GM19043 (cell line): ENCODE data around the gene DPYD.
A peak's percentile ranks its signal among the peaks of the same experiment; 100 is the strongest.
"Not testable (repeated sequence)": the region's sequence is repeated elsewhere in the genome, so short reads cannot be mapped to it uniquely, and the experiment has no call there.

Experiments
- ATAC-seq: cut with Tn5 transposase; IDR thresholded peaks from one replicate; pipeline ENCODE4 v1.9.1; 2021; ENCODE audit warnings: low read depth; ENCODE audit not compliant: unreplicated experiment

Gene DPYD

DNA sequence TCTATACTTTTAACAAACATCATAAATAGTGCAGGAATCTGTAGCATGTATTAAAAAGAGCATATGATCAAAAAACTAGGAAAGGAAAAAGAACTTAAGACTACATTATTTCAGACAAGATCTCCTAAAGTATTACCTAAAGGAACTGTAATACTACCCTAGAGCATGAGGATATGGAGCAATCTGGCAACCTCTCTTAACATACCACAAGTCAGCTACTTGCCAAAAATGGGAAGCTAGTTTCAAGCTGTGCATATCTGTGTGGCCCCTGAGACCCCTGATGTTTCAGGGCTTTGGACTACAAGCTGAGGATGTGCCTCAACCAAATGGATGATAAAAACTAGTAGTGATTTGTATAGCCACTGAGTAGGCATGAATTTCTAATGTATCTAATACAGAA, 673.6 kb downstream of the DPYD start:
- ATAC-seq = no peak

DNA sequence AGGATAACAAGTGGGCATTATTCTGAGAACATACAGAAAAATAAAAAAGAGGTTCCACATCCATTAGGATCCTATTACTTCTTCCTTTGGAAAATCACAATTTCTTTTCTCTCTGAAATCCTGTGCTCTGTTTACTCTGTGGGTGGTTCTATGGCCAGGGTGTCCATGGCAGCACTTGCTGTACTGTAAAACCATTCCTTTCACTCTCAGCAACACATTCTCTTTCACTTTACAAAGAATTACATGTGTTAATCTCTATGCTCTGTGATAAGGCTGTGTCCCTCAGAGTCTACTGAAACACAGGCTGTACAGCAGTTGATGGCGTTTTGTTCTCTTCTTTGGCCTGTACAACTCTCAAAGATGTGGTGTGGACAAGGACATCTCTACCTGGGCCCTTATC, 675.2 kb downstream of the DPYD start:
- no peak for ATAC-seq

DNA sequence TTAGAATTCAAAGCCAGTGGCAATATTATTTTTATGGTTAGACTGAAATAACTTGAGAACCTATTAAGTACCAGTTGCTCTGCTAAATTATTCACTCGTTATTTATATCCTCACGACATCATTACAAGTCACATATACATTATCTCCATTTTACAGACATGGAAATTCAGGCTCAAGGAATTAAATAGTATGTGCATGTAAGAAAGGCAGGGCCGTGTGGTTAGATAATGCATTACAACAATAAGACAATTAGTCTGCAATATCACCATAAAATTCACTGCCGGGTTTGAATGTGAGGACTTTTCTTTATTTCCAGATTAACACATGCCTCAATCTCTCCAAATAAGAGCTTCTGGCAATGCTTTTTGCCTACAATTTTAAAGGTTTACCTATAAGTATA, 675.8 kb downstream of the DPYD start:
- no peak for ATAC-seq

DNA sequence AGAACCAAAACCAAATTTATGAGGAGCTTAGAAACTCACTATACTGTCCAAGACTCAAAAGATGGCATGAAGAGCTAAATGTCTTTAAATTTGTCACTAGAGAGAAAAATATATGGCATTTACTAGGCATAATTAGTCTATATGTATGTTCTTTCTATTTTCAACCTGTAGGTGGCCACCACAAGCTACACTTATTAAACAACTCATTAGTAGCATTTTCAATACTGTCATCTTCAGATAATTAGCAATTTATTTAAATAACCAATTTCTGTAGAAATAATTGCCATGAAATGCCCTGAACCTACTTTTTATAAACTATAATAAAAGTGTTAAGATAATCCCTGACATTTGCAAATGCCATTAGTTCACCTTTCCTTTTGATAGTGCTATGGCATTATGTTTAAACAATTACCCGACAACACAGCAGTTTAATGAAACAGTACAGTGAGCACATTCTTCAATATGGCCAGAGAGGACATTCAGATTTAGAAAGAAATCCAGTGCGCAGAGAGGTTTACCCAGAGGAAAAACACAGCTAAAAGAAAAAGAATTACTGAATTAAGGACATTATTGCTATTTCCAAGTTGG, 676.8 kb downstream of the DPYD start:
- peak; percentile 75 for ATAC-seq

DNA sequence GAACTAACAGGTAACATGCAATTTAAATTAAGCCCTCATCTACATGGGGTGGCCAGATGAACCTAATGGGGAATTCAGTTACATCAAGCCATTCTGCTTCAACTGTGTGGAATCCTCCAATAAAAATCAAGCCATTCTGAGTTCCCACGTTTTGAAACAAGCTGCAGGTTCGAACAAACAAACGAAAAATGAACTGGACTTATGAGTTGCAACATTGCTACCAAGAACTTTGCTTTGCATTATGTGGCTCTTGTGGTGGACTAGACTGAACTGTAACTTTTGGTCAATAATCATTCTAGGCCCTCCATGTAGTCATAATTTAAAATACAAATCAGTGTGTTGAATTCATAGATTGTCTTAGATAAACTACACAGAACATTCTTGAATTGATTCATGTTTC, 682.0 kb downstream of the DPYD start:
- ATAC-seq = no peak

DNA sequence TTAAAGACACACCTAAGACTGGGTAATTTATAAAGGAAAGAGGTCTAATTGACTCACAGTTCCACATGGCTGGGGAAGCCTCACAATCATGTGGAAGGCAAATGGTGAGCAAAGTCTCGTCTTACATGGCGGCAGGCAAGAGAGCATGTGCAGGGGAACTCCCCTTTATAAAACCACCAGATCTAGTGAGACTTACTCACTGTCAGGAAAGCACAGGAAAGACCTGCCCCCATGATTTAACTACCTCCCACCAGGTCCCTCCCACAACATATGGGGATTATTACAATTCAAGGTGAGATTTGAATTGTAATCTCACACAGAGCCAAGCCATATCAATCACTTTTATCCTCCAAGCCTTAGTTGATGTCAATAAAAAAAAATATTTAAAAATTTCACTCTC, 689.5 kb downstream of the DPYD start:
- not testable (repeated sequence) for ATAC-seq

DNA sequence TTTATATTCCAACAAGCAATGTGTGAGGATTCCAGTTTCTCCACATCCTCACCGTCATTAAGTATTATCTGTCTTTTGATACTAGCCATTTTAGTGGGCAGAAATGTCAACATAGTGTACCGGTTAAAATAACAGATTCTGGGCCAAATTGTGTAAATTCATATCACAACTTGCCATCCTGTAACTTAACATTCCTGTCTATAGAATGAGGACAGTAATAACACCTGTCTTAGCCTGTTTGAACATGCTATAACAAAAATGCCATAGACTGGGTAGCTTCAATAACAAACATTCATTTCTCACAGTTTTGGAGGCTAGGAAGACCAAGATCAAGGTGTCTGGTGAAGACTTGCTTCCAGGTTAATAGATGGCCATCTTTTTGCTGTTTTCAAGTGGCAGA, 708.2 kb downstream of the DPYD start:
- ATAC-seq = no peak

DNA sequence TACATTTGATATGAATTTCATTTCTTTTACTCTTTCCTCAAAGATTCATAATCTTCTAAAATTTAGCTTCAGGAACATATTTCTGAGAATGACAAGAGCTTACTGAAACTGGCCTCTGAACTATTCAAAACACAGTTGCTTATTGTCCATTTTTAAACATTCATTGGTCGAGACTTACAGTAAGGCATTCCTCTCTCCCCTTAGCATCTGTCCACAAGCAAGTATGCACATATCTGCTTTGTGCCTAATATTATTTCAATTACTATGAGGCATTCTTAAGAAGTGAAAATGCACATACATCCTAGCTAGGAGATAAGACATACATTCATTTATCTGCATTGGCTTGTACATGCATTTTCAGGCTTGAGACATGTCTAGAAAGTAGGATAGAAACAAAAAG, 710.5 kb downstream of the DPYD start:
- no peak for ATAC-seq

DNA sequence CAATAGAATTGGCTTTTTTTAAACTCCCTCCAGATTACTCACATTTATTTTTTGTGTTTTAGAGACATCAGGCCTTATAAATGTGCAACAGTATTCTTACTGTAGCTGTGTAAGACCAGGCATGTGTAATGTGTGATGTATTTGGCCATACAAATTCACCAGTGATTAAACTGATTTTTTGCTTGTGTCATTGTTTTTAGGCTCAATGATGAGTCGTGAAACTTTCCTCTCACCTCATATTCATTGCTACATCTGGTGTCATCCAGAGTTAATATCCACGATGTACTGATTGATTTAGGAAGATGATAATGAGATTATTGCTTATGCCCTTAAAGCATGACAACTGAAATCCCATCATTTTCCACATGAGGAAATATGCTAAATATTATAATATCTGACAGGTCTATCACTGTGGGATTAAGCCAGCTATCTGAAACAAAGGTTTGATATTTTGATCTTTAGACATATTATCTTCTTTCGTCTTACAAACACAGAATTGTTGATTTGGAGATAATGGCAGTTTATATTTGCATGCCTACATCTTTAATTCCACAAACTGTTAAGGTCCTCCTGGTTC, 711.4 kb downstream of the DPYD start:
- ATAC-seq = no peak

DNA sequence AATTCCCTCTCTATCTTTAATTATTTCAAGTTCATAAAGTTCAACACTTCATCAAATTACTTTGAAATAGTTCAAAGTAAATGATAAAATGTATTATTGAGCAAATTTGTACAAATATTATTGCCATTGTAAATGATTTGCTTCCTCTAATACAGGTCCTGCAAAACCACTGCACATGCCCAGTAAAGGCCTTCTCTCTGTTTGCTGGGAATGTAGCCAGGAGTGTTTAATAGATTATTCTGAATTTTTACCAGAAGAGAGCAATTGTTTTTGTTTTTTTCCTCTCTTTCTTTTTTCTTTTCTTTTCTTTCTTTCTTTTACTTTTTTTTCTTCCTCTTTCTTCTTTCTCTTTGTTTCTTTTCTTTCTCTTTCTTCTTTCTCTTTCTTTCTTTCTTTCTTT, 713.0 kb downstream of the DPYD start:
- ATAC-seq = no peak

DNA sequence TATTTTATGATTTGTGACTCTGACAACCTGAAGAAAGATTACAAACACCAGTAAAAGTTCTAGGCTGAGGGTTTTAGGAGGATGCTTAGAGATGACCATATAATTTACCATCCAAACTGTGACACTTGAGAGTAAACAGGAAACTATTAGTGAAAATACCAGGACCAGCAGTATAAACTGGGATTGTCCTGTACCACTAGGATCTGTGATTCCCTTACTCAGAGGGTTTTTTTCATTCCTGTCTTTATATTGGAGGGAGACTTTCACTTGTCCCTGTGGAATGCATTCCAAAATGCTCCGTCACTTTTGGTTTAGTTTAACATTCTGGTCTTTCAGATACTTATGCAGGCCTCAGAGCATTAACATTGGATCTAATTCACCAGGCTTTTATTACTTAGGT, 716.4 kb downstream of the DPYD start:
- no peak for ATAC-seq

DNA sequence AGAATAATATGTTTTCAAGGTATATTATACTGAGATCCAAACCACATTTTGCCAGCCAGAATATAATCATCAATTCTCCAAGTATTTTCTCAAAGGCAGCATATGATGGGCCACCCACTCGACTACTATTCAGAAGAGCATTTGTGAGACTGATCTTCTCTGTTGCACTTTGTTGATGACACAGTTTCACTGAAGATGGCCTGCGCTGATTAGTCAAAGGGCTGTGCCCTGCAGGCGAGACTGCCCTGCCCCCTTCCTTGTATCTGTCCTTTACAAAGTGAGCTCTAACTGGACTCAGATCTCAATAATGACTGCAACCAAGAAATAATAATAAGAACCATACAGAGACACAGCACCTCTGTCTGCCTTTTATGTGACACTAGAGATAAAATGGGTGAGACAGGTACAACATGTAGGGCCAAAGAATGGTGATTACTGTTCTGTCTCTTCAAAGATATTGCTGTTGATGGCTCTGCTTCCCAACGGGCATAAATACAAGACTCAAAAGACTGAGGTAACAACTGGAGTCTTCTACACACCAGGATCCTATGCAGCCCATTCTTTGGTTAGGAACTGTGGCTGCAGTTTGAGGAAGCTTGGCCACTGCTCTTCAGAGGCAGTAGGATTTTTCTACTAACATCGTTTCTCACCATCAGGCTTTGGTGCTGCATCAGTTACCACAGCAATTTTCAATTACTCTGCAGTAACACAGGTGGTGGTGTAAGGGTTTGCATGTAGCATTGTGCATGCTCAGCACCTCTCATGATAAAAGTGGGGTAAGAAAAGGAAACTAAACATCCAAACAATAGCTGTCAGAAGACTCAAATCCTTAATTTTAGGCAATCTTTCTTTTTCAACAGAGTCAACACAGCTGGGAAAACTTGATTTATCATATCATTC, 718.1 kb downstream of the DPYD start:
- no peak for ATAC-seq

DNA sequence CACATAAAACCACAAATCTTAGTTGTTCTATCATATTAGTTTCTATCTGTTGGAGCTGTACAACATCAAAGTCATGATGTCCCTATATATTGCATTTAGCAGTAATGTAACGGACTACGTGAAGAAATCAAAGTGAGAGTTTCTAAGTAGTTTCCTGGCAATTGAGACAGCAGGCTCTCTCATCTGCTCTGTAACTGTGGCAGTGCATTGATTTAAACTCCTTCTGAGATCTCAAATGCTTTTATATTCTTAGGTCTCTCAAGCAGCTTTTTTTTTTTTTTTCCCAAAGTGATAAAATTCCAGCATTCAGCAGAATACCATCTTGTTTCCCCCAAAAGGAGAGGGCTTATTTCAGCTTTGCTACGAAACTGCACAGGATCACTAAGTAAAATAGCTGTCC, 719.2 kb downstream of the DPYD start:
- ATAC-seq = no peak

DNA sequence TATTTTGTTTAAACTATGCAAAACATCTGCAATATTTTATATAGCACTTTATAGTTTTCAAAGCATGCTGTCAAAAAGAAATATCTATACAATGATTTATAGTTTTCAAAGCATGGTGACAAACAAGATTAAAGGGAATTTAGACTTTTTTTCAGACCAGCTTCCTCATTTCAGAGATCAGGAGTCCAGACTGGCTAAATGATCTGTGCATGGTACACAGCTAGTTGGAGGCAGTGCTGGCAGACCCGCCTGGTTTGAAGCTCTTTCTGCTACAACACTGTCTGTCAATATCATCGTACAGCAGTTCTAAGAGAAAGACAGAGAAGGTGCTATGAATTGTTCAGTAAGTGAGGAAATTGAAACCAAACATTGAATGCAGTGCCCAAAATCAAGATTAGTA, 720.2 kb downstream of the DPYD start:
- no peak for ATAC-seq

DNA sequence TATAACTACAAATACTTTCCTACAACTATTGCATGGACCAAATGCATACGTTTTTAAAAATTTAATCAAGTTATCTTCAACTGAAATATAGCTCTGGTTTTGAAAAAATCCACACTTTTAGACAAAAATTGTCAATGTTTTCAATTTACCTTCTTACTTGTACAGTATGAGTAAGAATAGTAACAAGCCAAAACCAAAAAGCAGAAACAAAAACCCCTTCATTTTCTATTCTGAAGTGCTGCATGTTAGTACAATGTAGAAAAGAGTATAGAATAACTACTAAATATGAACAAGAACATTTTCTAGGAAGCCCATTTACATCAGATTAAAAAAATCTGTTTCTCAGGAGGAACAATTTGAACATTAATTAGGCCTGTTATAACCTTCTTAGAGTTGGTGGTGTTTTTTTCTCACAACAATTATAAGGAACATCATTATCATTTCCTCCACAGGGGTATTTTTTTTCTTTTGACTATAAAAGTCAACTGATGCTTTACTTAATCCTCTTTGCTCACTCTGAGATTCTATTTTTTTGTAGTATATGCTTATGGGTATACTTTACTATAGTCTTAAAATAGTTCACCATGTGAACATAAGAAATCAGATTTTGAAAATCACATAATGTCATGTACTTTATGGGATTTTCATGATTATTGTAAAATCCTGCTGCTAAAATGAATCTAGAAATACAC, 723.9 kb downstream of the DPYD start:
- no peak for ATAC-seq

DNA sequence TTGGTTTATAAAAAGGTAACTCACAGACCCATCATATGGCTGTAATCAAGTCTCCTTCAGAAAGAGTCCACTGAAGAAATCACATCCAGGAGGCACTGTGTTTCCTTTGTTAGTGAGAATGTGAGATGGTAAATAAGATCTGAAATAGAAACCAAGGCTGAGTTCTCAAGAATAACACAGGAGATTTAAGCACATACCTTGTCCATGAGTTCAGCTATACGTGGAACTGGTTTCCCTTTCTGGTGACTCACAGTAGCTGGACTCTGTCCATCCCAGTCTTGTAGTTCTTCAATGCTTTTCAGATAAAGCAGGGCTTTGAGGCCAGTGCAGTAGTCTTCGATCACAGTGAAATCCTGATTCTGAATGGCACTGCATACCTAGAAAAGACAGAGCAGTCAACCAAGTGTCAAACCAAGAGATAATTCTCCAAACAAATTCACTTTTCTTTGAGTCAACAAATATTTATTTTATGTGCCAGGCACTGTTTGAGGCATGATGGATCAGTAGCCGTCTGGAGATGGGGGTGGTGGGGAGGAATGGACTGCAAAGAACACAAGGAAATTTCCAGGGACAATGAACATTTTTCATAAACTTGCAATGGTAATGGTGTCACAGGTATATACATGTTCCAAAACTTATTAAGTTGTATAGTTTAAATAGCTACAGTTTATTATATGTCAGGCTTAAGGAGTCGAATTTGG, 727.8 kb downstream of the DPYD start:
- ATAC-seq = no peak

DNA sequence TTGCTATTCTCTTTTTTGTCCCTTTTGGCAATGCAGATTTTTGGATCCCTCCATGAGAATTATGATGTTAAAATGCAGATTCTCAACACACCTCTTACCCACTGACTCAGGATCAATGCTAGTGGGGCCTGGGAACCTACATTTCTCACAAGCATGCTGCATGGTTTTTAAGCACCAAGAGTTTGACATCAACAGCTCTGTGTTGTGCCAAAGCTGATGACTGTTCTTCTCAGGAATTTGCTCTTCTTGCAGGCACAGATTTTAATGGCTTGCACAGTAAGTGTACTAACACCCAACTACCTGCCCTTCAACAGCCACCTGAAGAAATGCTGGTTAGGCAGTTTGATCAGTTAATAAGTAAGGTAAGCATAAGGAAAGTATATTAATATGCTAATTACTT, 730.5 kb downstream of the DPYD start:
- ATAC-seq = no peak

DNA sequence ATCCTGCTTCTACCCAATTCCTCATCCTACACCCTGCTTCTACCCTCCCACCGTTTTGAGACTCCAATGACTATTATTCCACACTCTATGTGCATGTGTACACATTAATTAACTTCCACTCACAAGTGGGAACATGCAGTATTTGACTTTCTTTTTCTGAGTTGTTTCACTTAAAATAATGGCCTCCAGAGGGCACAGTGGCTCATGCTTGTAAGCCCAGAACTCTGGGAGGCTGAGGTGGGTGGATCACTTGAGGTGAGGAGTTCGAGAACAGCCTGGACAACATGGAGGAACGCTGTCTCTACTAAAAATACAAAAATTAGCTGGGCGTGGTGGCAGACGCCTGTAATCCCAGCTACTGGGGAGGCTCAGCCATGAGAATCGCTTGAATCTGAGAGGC, 734.5 kb downstream of the DPYD start:
- ATAC-seq = no peak

DNA sequence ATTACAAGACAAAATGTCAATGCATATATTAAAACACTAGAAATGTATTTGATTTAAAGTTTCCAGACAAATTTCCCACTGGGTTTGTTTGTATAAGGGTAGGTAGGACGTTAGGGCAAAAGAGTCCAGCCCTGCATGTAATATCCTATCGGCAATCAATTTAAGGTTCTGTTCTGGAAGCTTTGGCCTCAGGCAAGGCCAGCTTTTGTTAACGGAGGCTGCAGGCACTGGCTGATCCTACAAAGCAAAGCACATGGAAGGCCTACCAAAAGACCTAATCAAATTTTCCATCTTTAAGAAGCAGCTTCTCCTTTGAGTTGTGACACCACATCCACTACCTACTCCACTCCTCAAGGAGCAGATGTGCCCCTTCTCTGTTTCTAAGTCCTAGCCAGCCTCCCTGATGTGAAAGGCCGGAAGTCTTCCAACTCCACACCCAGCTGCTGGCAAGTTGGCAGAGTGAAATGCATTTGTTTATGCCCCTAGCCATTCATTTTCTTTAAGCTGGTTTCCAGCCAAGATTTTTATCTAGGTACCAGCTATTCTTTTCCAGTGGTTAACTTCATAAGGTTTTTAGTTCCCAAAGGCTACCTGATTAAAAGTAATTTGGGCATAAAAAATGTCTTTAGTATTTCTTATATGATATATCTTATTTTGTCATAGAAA, 746.7 kb downstream of the DPYD start:
- no peak for ATAC-seq

DNA sequence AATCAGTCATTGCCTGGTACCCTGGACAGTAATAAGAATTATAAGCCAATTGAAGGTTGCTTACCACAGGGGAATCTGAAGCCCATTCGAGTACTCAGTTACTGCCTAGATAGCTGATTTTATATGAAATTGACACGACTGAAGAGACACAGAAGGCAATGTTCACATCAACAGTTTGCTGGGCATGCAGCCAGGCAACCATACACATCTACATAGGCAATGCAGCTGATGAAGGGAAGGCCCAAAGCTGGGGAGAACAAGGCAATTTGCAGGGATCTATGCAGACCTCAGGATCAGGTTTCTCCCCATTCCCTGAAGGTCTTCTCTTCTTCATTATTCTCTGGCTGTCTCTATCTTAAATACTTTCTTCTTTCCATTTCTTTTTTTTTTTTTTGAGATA, 750.5 kb downstream of the DPYD start:
- ATAC-seq = no peak
